Endodermal cell (in vitro differentiated cells): ENCODE data around the gene PLEKHG4B. TPM values are rescaled to one million over a fixed set of nuclear protein-coding genes. Genes with fewer than 3 reads are reported as not detected.

ENCODE experiments used
- DNase-seq: peaks from one replicate; pipeline ENCODE4 v3.0.0-alpha.2; 2017
- H3K27ac ChIP-seq: 2 replicates; pipeline ENCODE4 v1.5.1; 2013; ENCODE audit warnings: mild to moderate bottlenecking, low read depth, low read length, moderate library complexity
- H3K27me3 ChIP-seq: 2 replicates; pipeline ENCODE4 v1.6.1; 2013; ENCODE audit warnings: mild to moderate bottlenecking, low read length, moderate library complexity; ENCODE audit not compliant: insufficient read depth, control insufficient read depth, poor library complexity, severe bottlenecking
- H3K36me3 ChIP-seq: 2 replicates; pipeline ENCODE4 v1.7.0; 2013; ENCODE audit warnings: mild to moderate bottlenecking, low read length, moderate library complexity; ENCODE audit not compliant: control insufficient read depth, insufficient read depth
- H3K4me1 ChIP-seq: one replicate; pipeline ENCODE4 v1.7.0; 2013; ENCODE audit warnings: low read length; ENCODE audit not compliant: control insufficient read depth, insufficient read depth
- H3K4me3 ChIP-seq: 2 replicates; pipeline ENCODE4 v1.5.1; 2013; ENCODE audit warnings: mild to moderate bottlenecking, low read length, moderate library complexity
- H3K9ac ChIP-seq: 2 replicates; pipeline ENCODE4 v1.6.1; 2013; ENCODE audit warnings: mild to moderate bottlenecking, low read length, moderate library complexity; ENCODE audit not compliant: poor library complexity, severe bottlenecking; ENCODE audit errors: extremely low read depth
- H3K9me3 ChIP-seq: 2 replicates; pipeline ENCODE4 v1.6.1; 2013; ENCODE audit warnings: mild to moderate bottlenecking, low read length, moderate library complexity; ENCODE audit not compliant: control insufficient read depth
- H3K27ac Mint-ChIP-seq: 2 replicates; pipeline ENCODE4 v1.8.0; 2020; ENCODE audit warnings: mixed read lengths
- H3K27me3 Mint-ChIP-seq: 2 replicates; pipeline ENCODE4 v1.8.0; 2021; ENCODE audit warnings: mild to moderate bottlenecking, mixed read lengths; ENCODE audit not compliant: insufficient read depth
- H3K36me3 Mint-ChIP-seq: 2 replicates; pipeline ENCODE4 v1.8.0; 2020; ENCODE audit warnings: low read depth, mixed read lengths
- H3K4me1 Mint-ChIP-seq: 2 replicates; pipeline ENCODE4 v1.8.0; 2020; ENCODE audit warnings: mixed read lengths
- H3K4me3 Mint-ChIP-seq: 2 replicates; pipeline ENCODE4 v1.8.0; 2020; ENCODE audit warnings: mild to moderate bottlenecking, moderate library complexity, mixed read lengths
- H3K9me3 Mint-ChIP-seq: 2 replicates; pipeline ENCODE4 v1.8.0; 2020; ENCODE audit warnings: mild to moderate bottlenecking, mixed read lengths
- WGBS, 2 experiments: methylation state at CpG; one replicate each; pipeline versions ENCODE4 v1.1.5 to v1.1.7; 2013; ENCODE audit warnings: missing lambda C conversion rate in 2 of 2, mixed read lengths in 1 of 2; ENCODE audit not compliant: insufficient coverage in 1 of 2, insufficient read length in 1 of 2; 5-methylcytosine and 5-hydroxymethylcytosine counted together
- total RNA-seq, 2 donors: library from RNA; stranded (reverse); fragmentation: NEBNext Ultra II Directional in 1 of 2; extraction: Animal tissue kit (Norgen Biotek cat#: 25700) in 1 of 2; gene quantifications; 2 replicates in 1 of 2; 3 replicates in 1 of 2; pipeline ENCODE4 v1.2.1, GENCODE V29; 2021
- TF ChIP-seq, protein P1 (sequence below): fragments of 200-600 bp; sonication (generic); conservative IDR thresholded peaks from 2 replicates; pipeline ENCODE4 v1.5.0; 2021; ENCODE audit warnings: antibody characterized with exemption, mild to moderate bottlenecking

The PLEKHG4B gene
- total RNA-seq, 2 donors from 2014 or later, result 16.3 to 22.8 TPM

DNA sequence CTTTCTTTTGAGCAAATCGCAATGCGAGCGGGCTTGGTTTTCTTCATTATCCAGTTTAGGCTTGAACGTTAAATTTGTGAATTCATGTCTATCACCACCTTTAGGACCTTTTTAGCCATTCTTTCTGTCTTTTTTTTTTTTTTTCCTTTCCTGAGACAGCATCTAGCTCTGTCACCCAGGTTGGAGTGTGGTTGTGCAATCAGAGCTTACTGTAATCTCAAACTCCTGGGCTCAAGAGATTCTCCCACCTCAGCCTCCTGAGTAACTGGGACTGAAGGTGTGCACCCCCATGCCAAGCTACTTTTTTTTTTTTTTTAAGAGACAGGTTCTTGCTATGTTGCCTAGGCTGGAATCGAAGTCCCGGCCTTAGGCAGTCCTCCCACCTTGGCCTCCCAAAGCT, 60.1 kb downstream of the PLEKHG4B start:
- Histone ChIP-seq H3K27ac (no peak overlapping the region), H3K9ac (no peak overlapping the region), H3K27me3 (no peaks in the 10 kb centered on the region), H3K4me1 (no peaks in the 10 kb centered on the region), H3K4me3 (no peak overlapping the region), H3K36me3 (peaks cover 6% of the 10 kb centered on the region), H3K9me3 (peaks cover 12% of the 10 kb centered on the region)
- WGBS, 2 experiments, result 63 to 100% methylated on average over 2 to 6 of the region's 6 CpGs
- Mint-ChIP-seq H3K9me3 (peaks cover 22% of the 10 kb centered on the region), H3K36me3 (peaks cover 46% of the 10 kb centered on the region), H3K4me3 (no peak overlapping the region), H3K27me3 (no peaks in the 10 kb centered on the region), H3K4me1 (no peaks in the 10 kb centered on the region), H3K27ac (no peak overlapping the region)
- TF ChIP-seq, protein P1, sequence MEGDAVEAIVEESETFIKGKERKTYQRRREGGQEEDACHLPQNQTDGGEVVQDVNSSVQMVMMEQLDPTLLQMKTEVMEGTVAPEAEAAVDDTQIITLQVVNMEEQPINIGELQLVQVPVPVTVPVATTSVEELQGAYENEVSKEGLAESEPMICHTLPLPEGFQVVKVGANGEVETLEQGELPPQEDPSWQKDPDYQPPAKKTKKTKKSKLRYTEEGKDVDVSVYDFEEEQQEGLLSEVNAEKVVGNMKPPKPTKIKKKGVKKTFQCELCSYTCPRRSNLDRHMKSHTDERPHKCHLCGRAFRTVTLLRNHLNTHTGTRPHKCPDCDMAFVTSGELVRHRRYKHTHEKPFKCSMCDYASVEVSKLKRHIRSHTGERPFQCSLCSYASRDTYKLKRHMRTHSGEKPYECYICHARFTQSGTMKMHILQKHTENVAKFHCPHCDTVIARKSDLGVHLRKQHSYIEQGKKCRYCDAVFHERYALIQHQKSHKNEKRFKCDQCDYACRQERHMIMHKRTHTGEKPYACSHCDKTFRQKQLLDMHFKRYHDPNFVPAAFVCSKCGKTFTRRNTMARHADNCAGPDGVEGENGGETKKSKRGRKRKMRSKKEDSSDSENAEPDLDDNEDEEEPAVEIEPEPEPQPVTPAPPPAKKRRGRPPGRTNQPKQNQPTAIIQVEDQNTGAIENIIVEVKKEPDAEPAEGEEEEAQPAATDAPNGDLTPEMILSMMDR, result no peak
- DNase-seq, result no peak

DNA sequence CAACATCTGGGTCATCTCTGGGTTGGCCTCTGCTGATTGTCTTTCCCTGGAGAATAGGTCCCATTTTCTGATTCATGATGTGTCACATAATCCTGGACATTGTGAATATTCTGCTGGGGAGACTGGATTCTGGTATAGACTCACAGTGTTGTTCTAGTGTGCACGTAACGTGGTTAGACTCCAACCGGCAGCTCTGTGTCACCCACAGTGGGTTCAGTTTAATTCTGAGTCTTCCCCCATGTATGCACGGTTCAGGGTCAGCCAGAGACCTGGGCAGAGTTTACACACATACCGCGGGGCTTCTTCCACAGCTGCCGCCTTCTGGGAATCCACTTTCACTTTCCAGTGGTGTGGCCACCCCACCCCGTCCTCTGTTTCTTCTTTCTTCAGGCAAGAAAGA, 61.3 kb downstream of the PLEKHG4B start:
- H3K27me3 Mint-ChIP-seq, result no peaks in the 10 kb centered on the region
- no peaks in the 10 kb centered on the region for H3K36me3 ChIP-seq
- H3K27ac Mint-ChIP-seq, result no peak overlapping the region
- H3K9ac ChIP-seq, result no peak overlapping the region
- H3K9me3 ChIP-seq, result no peaks in the 10 kb centered on the region
- H3K9me3 Mint-ChIP-seq, result peaks cover 10% of the 10 kb centered on the region
- no peak for DNase-seq
- H3K4me1 ChIP-seq, result no peaks in the 10 kb centered on the region
- no peaks in the 10 kb centered on the region for H3K27me3 ChIP-seq
- H3K4me3 ChIP-seq, result no peak overlapping the region
- no peak overlapping the region for H3K4me3 Mint-ChIP-seq
- TF ChIP-seq, protein P1, result no peak
- H3K36me3 Mint-ChIP-seq, result peaks cover 39% of the 10 kb centered on the region
- no peak overlapping the region for H3K27ac ChIP-seq
- no peaks in the 10 kb centered on the region for H3K4me1 Mint-ChIP-seq
- WGBS, 2 experiments, result 83 to 95% methylated on average over 5 to 7 of the region's 8 CpGs

DNA sequence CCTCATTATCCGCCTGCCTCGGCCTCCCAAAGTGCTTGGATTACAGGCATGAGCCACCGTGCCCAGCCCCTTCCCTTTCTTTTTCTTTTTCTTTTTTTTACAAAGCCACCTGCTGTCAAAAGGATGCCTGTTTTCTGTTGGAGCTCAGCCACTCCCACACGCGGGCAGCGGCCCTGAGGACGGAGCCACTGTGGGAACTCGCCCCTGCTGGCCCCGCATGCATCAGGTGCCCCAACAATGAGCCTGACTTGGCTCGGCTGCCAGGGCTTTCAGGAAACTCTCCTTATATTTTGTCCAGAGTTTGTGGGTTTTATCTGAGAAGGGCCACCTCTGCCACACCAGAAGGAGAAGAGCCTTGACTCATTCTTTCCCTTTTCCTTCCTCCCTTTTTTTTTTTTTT, 62.3 kb downstream of the PLEKHG4B start:
- Mint-ChIP-seq H3K36me3 (peaks cover 31% of the 10 kb centered on the region), H3K27me3 (no peaks in the 10 kb centered on the region), H3K4me3 (no peak overlapping the region), H3K27ac (no peak overlapping the region), H3K4me1 (no peaks in the 10 kb centered on the region), H3K9me3 (peaks cover 4% of the 10 kb centered on the region)
- Histone ChIP-seq H3K9me3 (no peaks in the 10 kb centered on the region), H3K36me3 (no peaks in the 10 kb centered on the region), H3K4me1 (no peaks in the 10 kb centered on the region), H3K27ac (no peak overlapping the region), H3K4me3 (no peak overlapping the region), H3K9ac (no peak overlapping the region), H3K27me3 (no peaks in the 10 kb centered on the region)
- TF ChIP-seq, protein P1, result no peak
- 80% methylated on average over 10 of the region's 10 CpGs; no CpG with 5 or more reads in 1 of the 2 experiments for WGBS, 2 experiments
- peak; percentile 30 for DNase-seq
